GM19397 (cell line): ENCODE data around the gene PRSS21.

ENCODE experiments used
- ATAC-seq: cut with Tn5 transposase; IDR thresholded peaks from one replicate; pipeline ENCODE4 v1.9.1; 2021; ENCODE audit warnings: mild to moderate bottlenecking, moderate library complexity; ENCODE audit not compliant: unreplicated experiment

The PRSS21 gene

DNA sequence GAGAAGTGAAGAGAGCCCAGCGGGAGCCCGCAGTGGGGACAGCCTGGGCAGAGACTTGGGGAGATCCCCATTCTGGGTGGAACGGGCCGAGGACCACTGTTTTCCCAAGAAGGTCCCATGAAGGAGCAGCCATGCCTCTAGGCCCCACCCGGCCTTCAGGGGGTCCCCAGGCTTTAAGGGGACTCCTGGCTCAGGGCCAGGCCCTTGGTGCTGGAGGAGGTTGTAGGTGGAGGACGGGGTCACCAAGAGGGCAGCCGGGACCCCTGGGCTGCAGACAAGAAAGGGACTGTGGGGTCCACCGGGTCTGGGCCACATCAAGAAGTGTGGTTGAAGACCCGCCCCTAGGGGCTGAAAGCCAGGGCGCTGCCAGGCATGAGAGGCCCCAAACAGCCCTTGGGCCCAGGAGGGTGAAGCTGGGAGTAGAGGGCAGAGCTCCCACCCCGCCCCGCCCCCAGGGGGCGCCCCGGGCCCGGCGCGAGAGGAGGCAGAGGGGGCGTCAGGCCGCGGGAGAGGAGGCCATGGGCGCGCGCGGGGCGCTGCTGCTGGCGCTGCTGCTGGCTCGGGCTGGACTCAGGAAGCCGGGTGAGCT, at the start of gene PRSS21:
Gene PRSS21 (plus strand): TSS at position 487 of the 589 bp plus-strand sequence. CDS start 32 bp downstream, at position 519.
- ATAC-seq, result no peak

DNA sequence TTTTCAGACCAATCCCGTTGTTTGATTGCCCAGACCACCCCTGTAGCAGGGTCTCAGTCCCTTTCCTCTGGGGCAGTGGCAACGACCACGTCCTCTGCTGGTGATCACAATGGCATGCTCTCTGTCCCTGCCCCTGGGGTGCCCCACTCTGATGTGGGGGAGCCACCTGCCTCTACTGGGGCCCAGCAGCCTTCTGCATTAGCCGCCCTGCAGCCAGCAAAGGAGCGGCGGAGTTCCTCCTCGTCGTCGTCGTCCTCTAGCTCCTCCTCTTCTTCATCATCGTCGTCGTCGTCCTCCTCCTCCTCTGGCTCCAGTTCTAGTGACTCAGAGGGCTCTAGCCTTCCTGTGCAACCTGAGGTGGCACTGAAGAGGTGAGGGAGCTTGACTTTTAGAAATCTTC, 49.1 kb upstream of the PRSS21 start:
- ATAC-seq, result no peak

- ATAC-seq, result no peak
Observed at GRCh38 chr16:2768403-2769089, 48.5 kb upstream of the PRSS21 start.

DNA sequence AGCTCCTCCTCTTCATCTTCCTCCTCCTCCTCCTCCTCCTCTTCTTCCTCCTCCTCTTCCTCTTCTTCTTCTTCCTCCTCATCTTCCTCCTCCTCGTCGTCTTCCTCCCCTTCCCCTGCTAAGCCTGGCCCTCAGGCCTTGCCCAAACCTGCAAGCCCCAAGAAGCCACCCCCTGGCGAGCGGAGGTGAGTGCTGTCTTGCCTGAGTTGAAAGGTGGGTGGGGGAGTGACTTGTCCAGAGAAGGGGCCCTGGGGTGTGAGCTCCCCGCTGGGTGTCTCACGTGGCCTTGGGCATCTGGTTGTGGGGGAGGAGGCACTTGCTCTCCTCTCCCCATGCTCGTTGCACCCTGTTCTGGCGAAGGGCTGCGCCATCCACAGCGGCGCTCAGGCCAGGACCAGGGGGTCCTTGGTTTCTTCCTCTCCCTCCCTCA, 47.9 kb upstream of the PRSS21 start:
- ATAC-seq, result no peak

- no peak for ATAC-seq
Observed at GRCh38 chr16:2769675-2770056, 47.4 kb upstream of the PRSS21 start.

GRCh38 chr16:2770057-2770951, 46.7 kb upstream of the PRSS21 start:
- ATAC-seq, result no peak

DNA sequence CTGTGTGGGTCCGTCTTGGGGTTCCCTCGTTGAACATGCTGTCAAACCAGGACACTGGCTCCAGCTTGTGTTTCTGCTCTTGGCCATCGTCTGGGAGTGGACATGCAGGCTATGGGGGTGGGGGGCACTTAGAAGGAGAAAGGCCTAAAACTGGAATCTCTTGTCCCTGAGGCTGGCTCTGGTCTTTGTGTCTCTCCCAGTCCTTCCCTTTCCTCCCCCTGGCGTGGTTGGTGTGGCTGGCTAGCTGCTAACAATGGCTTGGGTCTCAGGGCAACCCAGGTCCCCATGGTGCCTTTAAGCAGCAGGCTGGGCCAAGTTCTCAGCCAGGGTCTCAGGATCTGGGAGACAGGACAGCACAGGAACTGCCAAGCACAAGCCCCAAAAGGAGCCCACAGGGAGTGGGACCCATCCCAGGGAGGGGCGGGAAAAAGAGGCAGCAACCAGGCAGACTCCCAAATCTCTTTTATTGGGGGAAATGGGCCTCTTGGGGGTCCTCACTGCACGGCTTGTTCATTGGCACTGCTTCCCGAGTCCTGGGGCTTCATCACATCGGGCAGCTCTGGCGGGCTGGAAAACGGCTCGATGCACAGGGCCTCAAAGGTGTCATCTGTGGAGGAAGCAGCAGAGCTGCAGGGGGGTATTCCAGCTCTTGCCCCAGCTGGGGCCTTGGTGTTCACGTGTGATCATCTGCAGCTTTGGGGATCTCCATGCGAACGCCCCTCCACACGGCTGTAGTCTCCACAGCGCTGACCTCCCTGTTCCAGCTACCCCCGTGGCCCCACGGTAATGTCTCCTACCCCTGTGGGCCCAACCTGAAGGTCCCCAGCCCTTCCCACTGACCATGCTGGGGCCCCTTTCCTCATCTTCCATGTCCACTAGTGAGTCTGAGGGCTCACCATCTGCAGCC, 45.3 kb upstream of the PRSS21 start:
- no peak for ATAC-seq

DNA sequence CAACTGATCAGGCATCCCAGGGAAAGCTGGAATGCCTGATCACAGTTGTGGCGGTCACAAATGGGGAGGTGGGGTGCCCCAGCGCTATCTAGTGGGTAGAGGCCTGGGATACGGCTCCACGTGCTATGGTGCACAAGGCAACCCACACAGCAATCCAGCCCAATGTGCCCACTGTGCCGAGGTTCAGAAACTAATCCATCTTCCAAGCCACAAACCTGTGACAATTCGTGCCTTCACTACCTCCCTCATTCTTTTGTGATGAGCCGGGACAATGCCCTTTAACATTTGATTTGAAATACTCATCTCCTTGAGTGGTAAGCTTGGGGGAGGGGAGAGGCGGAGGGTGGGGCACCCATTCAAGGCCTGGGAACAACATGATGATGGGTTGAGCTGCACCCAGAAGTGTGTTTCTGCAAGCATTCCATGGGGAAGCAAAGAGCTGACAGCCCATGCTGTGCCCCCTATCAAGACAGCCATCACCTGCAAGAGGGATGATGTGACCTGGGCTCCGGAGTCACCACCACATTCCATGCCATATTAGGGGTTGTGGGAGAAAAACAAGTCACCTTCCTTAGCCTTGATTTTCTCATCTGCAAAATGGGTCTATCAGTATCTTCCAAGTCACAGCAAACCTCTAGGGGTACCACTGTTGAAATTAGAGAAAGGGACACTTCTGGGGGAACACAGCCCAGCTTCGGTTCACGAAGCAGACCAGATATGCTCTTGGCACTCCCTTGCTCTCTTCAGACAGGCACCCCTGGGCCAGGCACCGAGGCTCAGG, 43.7 kb upstream of the PRSS21 start:
- ATAC-seq, result no peak

- no peak for ATAC-seq
Observed at GRCh38 chr16:2774161-2774891, 42.7 kb upstream of the PRSS21 start.

GRCh38 chr16:2775131-2775716, 41.8 kb upstream of the PRSS21 start:
- no peak for ATAC-seq

DNA sequence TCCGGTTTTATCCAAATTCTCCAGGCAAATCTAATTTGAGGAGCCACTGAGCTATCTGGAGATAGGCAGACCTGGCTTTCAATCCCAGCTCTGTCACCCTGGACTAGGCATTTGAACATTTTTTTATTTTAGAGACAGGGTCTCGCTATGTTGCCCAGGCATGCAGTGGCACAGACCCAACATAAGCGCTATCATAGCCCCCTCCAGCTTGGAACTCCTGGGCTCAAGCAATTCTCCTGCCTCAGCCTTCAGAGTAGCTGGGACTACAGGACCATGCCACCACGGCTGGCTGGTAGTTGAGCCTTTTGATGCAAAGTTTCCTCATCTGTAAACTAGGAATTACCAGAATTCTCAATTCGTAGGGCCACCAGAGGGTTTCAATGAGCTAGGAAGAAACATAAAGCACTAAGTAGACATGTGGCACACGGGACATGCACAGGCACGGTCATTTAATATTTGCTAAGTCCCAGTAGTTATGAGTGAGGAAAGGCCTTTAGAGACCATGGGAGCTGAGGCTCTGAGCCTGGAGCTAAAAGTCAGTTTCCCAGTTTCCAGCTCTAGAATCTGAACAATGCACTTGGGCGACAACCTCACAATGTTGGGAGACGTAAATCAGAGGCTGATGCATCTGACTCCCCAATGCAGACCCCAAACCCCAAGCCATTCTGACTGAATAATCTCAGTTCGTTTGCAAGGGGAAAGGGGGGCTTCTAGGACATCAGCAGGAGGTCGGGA, 41.1 kb upstream of the PRSS21 start:
- ATAC-seq, result no peak

GRCh38 chr16:2776500-2777139, 40.4 kb upstream of the PRSS21 start:
- peak; percentile 32 for ATAC-seq

- peak; percentile 82 for ATAC-seq
Observed at GRCh38 chr16:2777231-2777902, 39.7 kb upstream of the PRSS21 start, which contains the start of gene ELOB. ELOB (minus strand) TSS chr16:2777280; CDS start chr16:2777239, 41 bp downstream.

GRCh38 chr16:2777903-2778629, 39.0 kb upstream of the PRSS21 start:
- no peak for ATAC-seq

DNA sequence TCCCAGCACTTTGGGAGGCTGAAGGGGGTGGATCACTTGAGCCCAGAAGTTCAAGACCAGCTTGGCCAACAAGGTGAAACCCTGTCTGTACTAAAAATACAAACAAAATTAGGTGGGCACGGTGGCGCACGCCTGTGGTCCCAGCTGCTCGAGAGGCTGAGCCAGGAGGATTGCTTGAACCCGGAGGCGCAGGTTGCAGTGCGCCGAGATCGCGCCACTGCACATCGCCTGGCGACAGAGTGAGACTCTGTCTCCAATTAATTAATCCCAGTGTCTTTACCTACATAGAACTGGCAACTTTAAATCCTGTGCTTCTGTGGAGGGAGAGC, 38.4 kb upstream of the PRSS21 start:
- no peak for ATAC-seq

- no peak for ATAC-seq
Observed at GRCh38 chr16:2779151-2779920, 37.7 kb upstream of the PRSS21 start.
